CD4-positive, alpha-beta T cell (primary cell): ENCODE data around the gene KLB. TPM values are rescaled to one million over a fixed set of nuclear protein-coding genes. Genes with fewer than 3 reads are reported as not detected.
"Not testable (repeated sequence)": the region's sequence is repeated elsewhere in the genome, so short reads cannot be mapped to it uniquely, and the experiment has no call there.

ENCODE experiments used
- ATAC-seq: fragments of 200-7000 bp; cut with Tn5 transposase; one replicate; pipeline ENCODE4 v1.10.0; 2022; ENCODE audit warnings: mild to moderate bottlenecking; ENCODE audit not compliant: poor library complexity
- CTCF ChIA-PET: fragments of 350-600 bp; sonication (Branson Sonifier 250); formaldehyde crosslinking; loops from one replicate; lab custom pipeline; 2021; ENCODE audit warnings: antibody characterized with exemption, inconsistent platforms; lab: Charles Lee
- POLR2A ChIA-PET: fragments of 350-600 bp; sonication (Branson Sonifier 250); formaldehyde crosslinking; loops from one replicate; lab custom pipeline; 2021; ENCODE audit warnings: antibody characterized with exemption, inconsistent platforms; lab: Charles Lee
- DNase-seq, 14 experiments: peaks; one replicate each; pipeline ENCODE4 v3.0.0-alpha.2; 2013 to 2020; ENCODE audit warnings: mixed read lengths in 2 of 14
- H3K27ac ChIP-seq, 2 donors: one replicate each; pipeline versions ENCODE4 v1.5.1 to v1.7.0; 2013; ENCODE audit warnings: low read length in 2 of 2, low read depth in 1 of 2, mild to moderate bottlenecking in 1 of 2
- H3K27me3 ChIP-seq, 2 experiments: 1 replicate in 1 of 2; 2 replicates in 1 of 2; pipeline versions ENCODE4 v1.6.1 to v1.7.0; 2013; ENCODE audit warnings: low read length in 2 of 2, control low read depth in 1 of 2, mild to moderate bottlenecking in 1 of 2, moderate library complexity in 1 of 2; ENCODE audit not compliant: insufficient read depth in 2 of 2, control insufficient read depth in 1 of 2
- H3K36me3 ChIP-seq: one replicate; pipeline ENCODE4 v1.6.1; 2013; ENCODE audit warnings: low read length, control low read depth; ENCODE audit not compliant: insufficient read depth
- H3K4me1 ChIP-seq: one replicate; pipeline ENCODE4 v1.6.1; 2013; ENCODE audit warnings: low read length, control low read depth; ENCODE audit not compliant: insufficient read depth
- H3K4me3 ChIP-seq: one replicate; pipeline ENCODE4 v1.5.1; 2013; ENCODE audit warnings: mild to moderate bottlenecking, low read length, moderate library complexity
- H3K9me3 ChIP-seq, 2 experiments: 1 replicate in 1 of 2; 2 replicates in 1 of 2; pipeline versions ENCODE4 v1.6.1 to v1.7.0; 2013; ENCODE audit warnings: low read length in 2 of 2, mild to moderate bottlenecking in 2 of 2, control low read depth in 1 of 2, moderate library complexity in 1 of 2; ENCODE audit not compliant: control insufficient read depth in 1 of 2, insufficient read depth in 1 of 2
- H3K27ac Mint-ChIP-seq: one replicate; pipeline ENCODE4 v1.8.0; 2020; ENCODE audit warnings: mixed read lengths
- H3K27me3 Mint-ChIP-seq: one replicate; pipeline ENCODE4 v1.8.0; 2021; ENCODE audit warnings: mixed read lengths
- H3K36me3 Mint-ChIP-seq: one replicate; pipeline ENCODE4 v1.8.0; 2021; ENCODE audit warnings: low read depth, mixed read lengths
- H3K4me1 Mint-ChIP-seq: one replicate; pipeline ENCODE4 v1.8.0; 2021; ENCODE audit warnings: low read depth, mixed read lengths
- H3K4me3 Mint-ChIP-seq: one replicate; pipeline ENCODE4 v1.8.0; 2020; ENCODE audit warnings: mild to moderate bottlenecking, mixed read lengths
- H3K9me3 Mint-ChIP-seq: one replicate; pipeline ENCODE4 v1.8.0; 2020; ENCODE audit warnings: mixed read lengths
- intact Hi-C, 2 experiments: fragments of 100-400 bp; cut with DNase I in 1 of 2; cut with micrococcal nuclease in 1 of 2; formaldehyde crosslinking; loops; one replicate each; pipeline versions ENCODE4 v1.15.1 to v1.9.0; 2023 to 2025; cut with DNase I, micrococcal nuclease
- total RNA-seq, 174 experiments: library from RNA in 2 of 174; stranded (reverse) in 2 of 174; gene quantifications; one replicate each; pipeline ENCODE4 v1.2.3 and lab custom pipeline; 2021 to 2026
- TF ChIP-seq, protein P1 (sequence below): fragments of 200-600 bp; IDR thresholded peaks from one replicate; pipeline ENCODE4 v1.8.0; 2022; ENCODE audit warnings: antibody characterized with exemption, mild to moderate bottlenecking

Gene KLB
- total RNA-seq, 2 experiments from 2014 or later: not detected

DNA sequence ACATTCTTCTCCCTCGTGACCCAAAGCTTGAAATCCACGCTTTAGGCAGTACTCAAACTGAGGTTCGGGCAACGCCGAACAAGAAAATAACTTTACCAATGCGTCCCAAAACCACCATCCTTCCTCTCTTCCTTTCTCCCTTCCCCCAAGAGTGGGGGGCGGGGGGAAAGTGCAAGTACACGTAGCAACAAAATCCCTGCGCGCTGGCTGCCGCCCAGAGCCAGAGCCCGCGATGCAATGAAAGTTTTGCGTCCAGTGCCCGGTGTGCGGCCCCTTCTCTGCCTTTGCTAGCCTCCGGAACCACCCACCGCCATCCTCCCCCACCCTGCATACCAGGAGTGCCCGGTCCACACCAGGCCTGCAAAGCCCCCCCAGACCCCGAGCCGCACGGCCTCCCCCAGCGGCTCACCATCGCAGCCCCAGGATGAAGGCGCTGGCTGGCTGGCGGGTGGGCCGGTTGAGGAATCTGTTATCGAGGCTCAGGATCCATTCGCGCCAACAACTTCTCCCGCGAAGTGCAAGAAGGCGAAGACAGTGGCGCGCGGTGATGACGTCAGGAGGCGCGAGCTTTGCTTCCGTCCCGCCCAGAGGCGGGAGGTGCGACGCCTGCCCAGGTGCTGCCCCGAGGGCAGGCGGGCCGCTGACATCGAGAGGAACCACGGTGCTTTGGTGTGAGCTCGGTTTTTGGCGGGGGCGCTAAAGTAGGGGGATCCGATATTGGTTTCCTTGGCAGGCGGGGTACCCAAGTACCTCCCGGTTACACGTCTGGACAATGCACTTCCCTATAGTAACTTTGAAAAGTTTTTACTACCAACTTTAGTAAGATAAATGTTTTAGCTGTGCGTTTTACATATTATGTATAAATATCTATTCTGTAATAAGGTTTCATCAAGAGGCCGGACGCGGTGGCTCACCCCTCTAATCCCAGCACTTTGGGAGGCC lies 40.6 kb upstream of the KLB start, which contains the start of gene RFC1:
RFC1 (minus strand) TSS at position 533 of the 942 bp plus-strand sequence; CDS start at position 412, 121 bp downstream.
- peak within 1 kb of the TSS; percentile 91 for H3K27ac Mint-ChIP-seq
- peaks cover 5% of the 10 kb centered on the region for H3K36me3 ChIP-seq
- peak within 1 kb of the TSS; percentile 98 for H3K4me3 ChIP-seq
- H3K4me3 Mint-ChIP-seq: peak within 1 kb of the TSS; percentile 93
- intact Hi-C loops: loop anchor here (2.0 to 10.0 kb wide), 6 partner anchors 13 to 331 kb away; partner anchors contain the start of genes LIAS (in 2 of the 2), RPL9 (in 2 of the 2), UBE2K (in 1 of the 2) and UGDH (in 1 of the 2)
- H3K27ac ChIP-seq: peak within 1 kb of the TSS; percentile 49 to 81
- peaks cover 26% of the 10 kb centered on the region for H3K36me3 Mint-ChIP-seq
- ATAC-seq (peak; percentile 95), DNase-seq (peak; percentile 85 to 97 (median 91))
- H3K9me3 Mint-ChIP-seq: no peaks in the 10 kb centered on the region
- ChIA-PET POLR2A (interaction anchor here (0.5 to 3.7 kb wide), 12 partner anchors 9 to 1540 kb away, joined by 3 to 54 read pairs (median 3); partner anchors contain the start of genes LIAS, PGM2 and RPL9), CTCF (interaction anchor here (0.6 to 2.1 kb wide), 5 partner anchors 8 to 606 kb away, joined by 3 to 9 read pairs (median 3); no protein-coding TSS in a partner anchor)
- H3K4me1 Mint-ChIP-seq: peaks cover 37% of the 10 kb centered on the region
- TF ChIP-seq, protein P1, sequence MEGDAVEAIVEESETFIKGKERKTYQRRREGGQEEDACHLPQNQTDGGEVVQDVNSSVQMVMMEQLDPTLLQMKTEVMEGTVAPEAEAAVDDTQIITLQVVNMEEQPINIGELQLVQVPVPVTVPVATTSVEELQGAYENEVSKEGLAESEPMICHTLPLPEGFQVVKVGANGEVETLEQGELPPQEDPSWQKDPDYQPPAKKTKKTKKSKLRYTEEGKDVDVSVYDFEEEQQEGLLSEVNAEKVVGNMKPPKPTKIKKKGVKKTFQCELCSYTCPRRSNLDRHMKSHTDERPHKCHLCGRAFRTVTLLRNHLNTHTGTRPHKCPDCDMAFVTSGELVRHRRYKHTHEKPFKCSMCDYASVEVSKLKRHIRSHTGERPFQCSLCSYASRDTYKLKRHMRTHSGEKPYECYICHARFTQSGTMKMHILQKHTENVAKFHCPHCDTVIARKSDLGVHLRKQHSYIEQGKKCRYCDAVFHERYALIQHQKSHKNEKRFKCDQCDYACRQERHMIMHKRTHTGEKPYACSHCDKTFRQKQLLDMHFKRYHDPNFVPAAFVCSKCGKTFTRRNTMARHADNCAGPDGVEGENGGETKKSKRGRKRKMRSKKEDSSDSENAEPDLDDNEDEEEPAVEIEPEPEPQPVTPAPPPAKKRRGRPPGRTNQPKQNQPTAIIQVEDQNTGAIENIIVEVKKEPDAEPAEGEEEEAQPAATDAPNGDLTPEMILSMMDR: no peak
- H3K4me1 ChIP-seq: peaks cover 30% of the 10 kb centered on the region
- no peaks in the 10 kb centered on the region for H3K27me3 Mint-ChIP-seq
- no peaks in the 10 kb centered on the region for H3K27me3 ChIP-seq
- H3K9me3 ChIP-seq: peaks cover 0 to 3% of the 10 kb centered on the region in 2 experiments

DNA sequence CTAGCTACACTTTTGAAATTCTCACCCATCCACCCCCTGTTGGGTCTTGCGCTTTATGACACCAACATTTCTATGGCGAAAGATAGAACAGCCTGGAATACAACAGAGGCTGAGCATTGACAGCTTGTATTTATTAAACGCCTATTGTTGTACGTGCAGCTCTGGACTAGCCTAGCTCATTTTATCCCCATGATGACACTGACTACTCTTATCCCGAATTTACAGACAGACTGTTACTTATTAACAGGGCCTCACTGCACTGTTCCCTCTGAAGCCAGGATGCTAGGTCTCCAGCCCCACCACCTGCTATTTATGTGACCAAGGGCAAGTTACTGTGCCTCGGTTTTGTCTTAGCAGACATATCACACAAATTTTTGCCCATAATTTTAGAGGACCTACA lies 39.6 kb upstream of the KLB start:
- ChIA-PET POLR2A (interaction anchor here (0.9 to 3.7 kb wide), 5 partner anchors 10 to 90 kb away, joined by 3 to 54 read pairs (median 14); partner anchors contain the start of genes LIAS and RPL9), CTCF (interaction anchor here (0.8 kb wide), 1 partner anchor 9 kb away, joined by 3 read pairs; no protein-coding TSS in a partner anchor)
- Histone ChIP-seq H3K4me3 (no peak overlapping the region), H3K4me1 (peaks cover 30% of the 10 kb centered on the region), H3K36me3 (no peaks in the 10 kb centered on the region), H3K9me3 (peaks cover 0 to 9% of the 10 kb centered on the region in 2 experiments), H3K27ac (no peak overlapping the region), H3K27me3 (no peaks in the 10 kb centered on the region)
- Mint-ChIP-seq H3K4me1 (peaks cover 34% of the 10 kb centered on the region), H3K27me3 (no peaks in the 10 kb centered on the region), H3K27ac (peak overlapping the region; percentile 91), H3K36me3 (peaks cover 20% of the 10 kb centered on the region), H3K9me3 (no peaks in the 10 kb centered on the region), H3K4me3 (peak overlapping the region; percentile 93)
- intact Hi-C loops: loop anchor here (2.0 to 10.0 kb wide), 6 partner anchors 14 to 330 kb away; partner anchors contain the start of genes LIAS (in 2 of the 2), RPL9 (in 2 of the 2), UBE2K (in 1 of the 2) and UGDH (in 1 of the 2)
- DNase-seq (no peak), ATAC-seq (no peak)
- TF ChIP-seq, protein P1: no peak

DNA sequence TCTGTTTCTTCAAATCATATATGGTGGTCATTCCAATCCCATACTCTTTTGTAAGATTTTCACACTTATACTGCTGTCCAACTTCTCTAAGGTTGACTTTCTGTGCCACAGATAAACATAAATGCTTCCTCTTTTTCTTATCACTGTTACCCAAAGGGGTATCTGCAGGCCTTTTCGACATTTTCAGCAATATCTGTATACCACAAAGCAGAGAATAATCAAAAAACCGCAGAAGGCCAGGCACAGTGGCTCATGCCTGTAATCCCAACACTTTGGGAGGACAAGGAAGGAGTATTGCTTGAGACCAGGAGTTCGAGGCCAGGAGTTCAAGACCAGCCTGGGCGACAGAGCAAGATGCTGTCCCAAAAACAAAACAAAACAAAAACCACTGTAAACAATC lies 37.4 kb upstream of the KLB start:
- peak overlapping the region; percentile 45 for H3K4me3 Mint-ChIP-seq
- H3K27ac ChIP-seq: no peak overlapping the region
- TF ChIP-seq, protein P1: no peak
- POLR2A ChIA-PET: no interaction called here
- no peaks in the 10 kb centered on the region for H3K27me3 ChIP-seq
- no peaks in the 10 kb centered on the region for H3K36me3 ChIP-seq
- H3K4me1 ChIP-seq: peaks cover 19% of the 10 kb centered on the region
- intact Hi-C loops: loop anchor here (5.0 to 10.0 kb wide), 4 partner anchors 88 to 328 kb away; partner anchors contain the start of genes LIAS (in 2 of the 2), RPL9 (in 2 of the 2), UBE2K (in 1 of the 2) and UGDH (in 1 of the 2)
- CTCF ChIA-PET: no interaction called here
- no peaks in the 10 kb centered on the region for H3K27me3 Mint-ChIP-seq
- no peak overlapping the region for H3K27ac Mint-ChIP-seq
- no peaks in the 10 kb centered on the region for H3K9me3 Mint-ChIP-seq
- ATAC-seq (no peak), DNase-seq (no peak)
- H3K4me1 Mint-ChIP-seq: peaks cover 22% of the 10 kb centered on the region
- H3K4me3 ChIP-seq: no peak overlapping the region
- peaks cover 13% of the 10 kb centered on the region for H3K36me3 Mint-ChIP-seq
- H3K9me3 ChIP-seq: peaks cover 0 to 9% of the 10 kb centered on the region in 2 experiments

DNA sequence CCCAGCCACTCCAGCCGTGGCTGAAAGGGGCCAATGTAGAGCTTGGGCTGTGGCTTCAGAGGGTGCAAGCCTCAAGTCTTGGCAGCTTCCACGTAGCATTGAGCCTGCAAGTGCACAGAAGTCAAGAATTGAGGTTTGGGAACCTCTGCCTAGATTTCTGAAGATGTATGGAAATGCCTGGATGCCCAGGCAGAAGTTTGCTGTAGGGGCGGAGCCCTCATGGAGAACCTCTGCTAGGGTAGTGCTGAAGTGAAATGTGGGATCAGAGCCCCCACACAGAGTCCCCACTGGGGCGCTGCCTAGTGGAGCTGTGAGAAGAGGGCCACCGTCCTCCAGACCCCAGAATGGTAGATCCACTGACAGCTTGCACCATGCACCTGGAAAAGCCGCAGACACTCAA lies 35.5 kb upstream of the KLB start:
- H3K36me3 Mint-ChIP-seq, CTCF ChIA-PET, H3K4me1 ChIP-seq, DNase-seq, H3K36me3 ChIP-seq, H3K4me1 Mint-ChIP-seq, ATAC-seq, H3K27ac ChIP-seq, H3K4me3 Mint-ChIP-seq, H3K27me3 ChIP-seq, intact Hi-C loops, H3K9me3 Mint-ChIP-seq, H3K27ac Mint-ChIP-seq, H3K4me3 ChIP-seq, H3K27me3 Mint-ChIP-seq, POLR2A ChIA-PET, H3K9me3 ChIP-seq: not testable (repeated sequence)
